MM.1S (cell line): ENCODE measurements around the gene CAB39L.

ENCODE experiments used
- DNase-seq: peaks from one replicate; pipeline ENCODE4 v3.0.0-alpha.2; 2015
- H2AFZ ChIP-seq: fragments of 300-600 bp; sonication (generic); 2 replicates; pipeline ENCODE4 v1.6.0; 2016; ENCODE audit warnings: antibody characterized with exemption, low read length
- H3F3A ChIP-seq: fragments of 300-600 bp; sonication (generic); 2 replicates; pipeline ENCODE4 v1.6.1; 2016; ENCODE audit warnings: mild to moderate bottlenecking, antibody characterized with exemption, low read length, moderate library complexity, mixed read lengths; ENCODE audit not compliant: insufficient read depth
- H3K27ac ChIP-seq: fragments of 300-600 bp; sonication (generic); 2 replicates; pipeline ENCODE4 v1.5.1; 2016; ENCODE audit warnings: mild to moderate bottlenecking, low read length
- H3K27me3 ChIP-seq: fragments of 300-600 bp; sonication (generic); replicated peaks from 2 replicates; pipeline ENCODE4 v1.6.0; 2016; ENCODE audit warnings: low read length; ENCODE audit not compliant: insufficient read depth
- H3K36me3 ChIP-seq: fragments of 300-600 bp; sonication (generic); replicated peaks from 2 replicates; pipeline ENCODE4 v1.6.1; 2016; ENCODE audit warnings: mild to moderate bottlenecking, low read length, mixed read lengths; ENCODE audit not compliant: insufficient read depth
- H3K4me1 ChIP-seq: fragments of 300-600 bp; sonication (generic); 2 replicates; pipeline ENCODE4 v1.6.1; 2016; ENCODE audit warnings: low read length, mixed read lengths
- H3K4me2 ChIP-seq: fragments of 300-600 bp; sonication (generic); 2 replicates; pipeline ENCODE4 v1.6.0; 2016; ENCODE audit warnings: low read depth, low read length
- H3K4me3 ChIP-seq: fragments of 300-600 bp; sonication (generic); 2 replicates; pipeline ENCODE4 v1.5.1; 2016; ENCODE audit warnings: low read length, mixed read lengths
- H3K79me2 ChIP-seq: fragments of 300-600 bp; sonication (generic); 2 replicates; pipeline ENCODE4 v1.6.1; 2016; ENCODE audit warnings: mixed run types, low read length, mixed read lengths
- H3K9ac ChIP-seq: fragments of 300-600 bp; sonication (generic); 2 replicates; pipeline ENCODE4 v1.6.1; 2016; ENCODE audit warnings: low read length, mixed read lengths
- H3K9me2 ChIP-seq: fragments of 300-600 bp; sonication (generic); replicated peaks from 2 replicates; pipeline ENCODE4 v1.6.1; 2016; ENCODE audit warnings: mild to moderate bottlenecking, low read length, mixed read lengths; ENCODE audit not compliant: insufficient read depth
- H3K9me3 ChIP-seq: fragments of 300-600 bp; sonication (generic); replicated peaks from 2 replicates; pipeline ENCODE4 v1.6.1; 2016; ENCODE audit warnings: mild to moderate bottlenecking, low read length, mixed read lengths; ENCODE audit not compliant: insufficient read depth
- H4K20me1 ChIP-seq: fragments of 300-600 bp; sonication (generic); 2 replicates; pipeline ENCODE4 v1.6.1; 2016; ENCODE audit warnings: mild to moderate bottlenecking, low read length, moderate library complexity, mixed read lengths; ENCODE audit not compliant: insufficient read depth
- EZH2 ChIP-seq: fragments of 300-600 bp; sonication (generic); optimal IDR thresholded peaks from 2 replicates; pipeline ENCODE3; 2017; ENCODE audit warnings: low read depth, mild to moderate bottlenecking, antibody characterized with exemption, low read length, mixed read lengths
- EZH2phosphoT487 ChIP-seq: fragments of 300-600 bp; sonication (generic); IDR thresholded peaks from 2 replicates; pipeline ENCODE4 v1.6.1; 2018; ENCODE audit warnings: antibody characterized with exemption, low read length
- TF ChIP-seq, protein P1 (sequence below): fragments of 300-600 bp; sonication (generic); IDR thresholded peaks from 2 replicates; pipeline ENCODE4 v1.5.1; 2016; ENCODE audit warnings: antibody characterized with exemption, low read length, mixed read lengths

Gene CAB39L

GRCh38 chr13:49319551-49319950 is 124.3 kb downstream of the CAB39L start:
- Histone ChIP-seq H3K79me2 (no peaks in the 10 kb centered on the region), H3K27me3 (no peaks in the 10 kb centered on the region), H3F3A (no peaks in the 10 kb centered on the region), H4K20me1 (no peaks in the 10 kb centered on the region), H3K9ac (no peak overlapping the region), H3K4me3 (no peak overlapping the region), H3K4me2 (no peak overlapping the region), H3K36me3 (no peaks in the 10 kb centered on the region), H3K27ac (no peak overlapping the region), H3K9me2 (no peaks in the 10 kb centered on the region), H3K9me3 (no peaks in the 10 kb centered on the region), H2AFZ (no peak overlapping the region), H3K4me1 (no peaks in the 10 kb centered on the region)
- no peak for TF ChIP-seq EZH2phosphoT487
- no peak for TF ChIP-seq EZH2
- TF ChIP-seq, protein P1, sequence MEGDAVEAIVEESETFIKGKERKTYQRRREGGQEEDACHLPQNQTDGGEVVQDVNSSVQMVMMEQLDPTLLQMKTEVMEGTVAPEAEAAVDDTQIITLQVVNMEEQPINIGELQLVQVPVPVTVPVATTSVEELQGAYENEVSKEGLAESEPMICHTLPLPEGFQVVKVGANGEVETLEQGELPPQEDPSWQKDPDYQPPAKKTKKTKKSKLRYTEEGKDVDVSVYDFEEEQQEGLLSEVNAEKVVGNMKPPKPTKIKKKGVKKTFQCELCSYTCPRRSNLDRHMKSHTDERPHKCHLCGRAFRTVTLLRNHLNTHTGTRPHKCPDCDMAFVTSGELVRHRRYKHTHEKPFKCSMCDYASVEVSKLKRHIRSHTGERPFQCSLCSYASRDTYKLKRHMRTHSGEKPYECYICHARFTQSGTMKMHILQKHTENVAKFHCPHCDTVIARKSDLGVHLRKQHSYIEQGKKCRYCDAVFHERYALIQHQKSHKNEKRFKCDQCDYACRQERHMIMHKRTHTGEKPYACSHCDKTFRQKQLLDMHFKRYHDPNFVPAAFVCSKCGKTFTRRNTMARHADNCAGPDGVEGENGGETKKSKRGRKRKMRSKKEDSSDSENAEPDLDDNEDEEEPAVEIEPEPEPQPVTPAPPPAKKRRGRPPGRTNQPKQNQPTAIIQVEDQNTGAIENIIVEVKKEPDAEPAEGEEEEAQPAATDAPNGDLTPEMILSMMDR, result no peak
- DNase-seq, result no peak

DNA sequence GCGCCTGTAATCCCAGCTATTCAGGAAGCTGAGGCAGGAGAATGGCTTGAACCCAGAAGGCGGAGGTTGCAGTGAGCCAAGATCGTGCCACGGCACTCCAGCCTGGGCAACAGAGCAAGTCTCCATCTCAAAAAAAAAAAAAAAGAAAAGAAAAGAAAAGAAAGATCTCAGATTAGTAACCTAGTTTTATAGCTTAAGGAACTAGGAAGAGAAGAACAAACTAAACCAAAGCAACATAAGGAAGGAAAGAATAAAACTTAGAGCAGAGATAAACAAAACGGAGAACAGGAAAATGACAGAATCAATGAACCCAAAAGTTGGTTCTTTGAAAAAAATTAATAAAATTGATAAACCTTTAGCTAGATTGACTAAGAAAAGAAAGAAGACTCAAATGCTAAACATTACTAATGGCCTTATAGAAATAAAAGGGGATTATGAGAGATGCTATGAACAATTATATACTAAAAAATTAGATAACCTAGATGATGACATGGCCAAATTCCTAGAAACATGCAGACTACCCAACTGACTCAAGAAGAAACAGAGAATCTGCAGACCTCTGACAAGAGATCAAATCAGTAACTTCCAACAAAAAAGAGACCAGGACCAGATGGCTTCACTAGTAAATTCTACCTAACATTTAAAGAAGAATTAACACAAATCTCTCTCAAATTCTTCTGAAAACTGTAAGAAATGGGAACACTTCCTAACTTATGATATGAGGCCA is 127.9 kb downstream of the CAB39L start:
- Histone ChIP-seq H3K79me2 (no peaks in the 10 kb centered on the region), H2AFZ (no peak overlapping the region), H3K36me3 (no peaks in the 10 kb centered on the region), H3K27me3 (no peaks in the 10 kb centered on the region), H3K4me2 (no peak overlapping the region), H3K9me3 (no peaks in the 10 kb centered on the region), H3K9me2 (no peaks in the 10 kb centered on the region), H3K4me3 (no peak overlapping the region), H3K9ac (no peak overlapping the region), H4K20me1 (no peaks in the 10 kb centered on the region), H3K4me1 (no peaks in the 10 kb centered on the region), H3K27ac (no peak overlapping the region), H3F3A (no peaks in the 10 kb centered on the region)
- TF ChIP-seq, protein P1, result no peak
- TF ChIP-seq EZH2phosphoT487 (no peak), EZH2 (no peak)
- no peak for DNase-seq

DNA sequence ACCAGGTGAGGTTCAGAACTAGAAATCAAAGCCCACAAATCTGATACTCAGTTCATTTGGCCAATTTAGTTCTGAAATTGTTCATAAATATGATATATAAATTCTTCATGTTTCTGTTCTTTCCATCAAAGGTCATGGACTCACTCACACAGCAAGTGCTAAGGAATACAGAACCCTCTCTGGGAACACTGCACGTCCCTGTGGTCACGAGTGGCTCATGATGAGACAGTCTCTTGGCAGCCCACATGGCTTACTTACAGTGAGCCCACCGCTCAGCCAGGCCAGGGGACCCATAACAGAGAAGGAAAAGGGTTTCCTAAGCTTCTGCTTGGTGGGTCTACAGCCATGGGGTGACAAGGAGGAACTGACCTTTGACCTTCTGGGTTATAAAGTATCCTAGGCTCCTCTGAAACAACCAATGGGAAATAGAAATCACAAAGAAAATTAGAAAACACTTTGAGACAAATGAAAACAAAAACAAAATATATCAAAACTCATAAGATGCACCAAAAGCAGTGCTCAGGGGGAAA is 128.8 kb downstream of the CAB39L start:
- H3K9me2 ChIP-seq, result no peaks in the 10 kb centered on the region
- H4K20me1 ChIP-seq, result no peaks in the 10 kb centered on the region
- H3K4me3 ChIP-seq, result no peak overlapping the region
- H3K4me2 ChIP-seq, result no peak overlapping the region
- no peaks in the 10 kb centered on the region for H3K9me3 ChIP-seq
- H3K27ac ChIP-seq, result no peak overlapping the region
- no peak overlapping the region for H3K9ac ChIP-seq
- no peaks in the 10 kb centered on the region for H3K4me1 ChIP-seq
- no peaks in the 10 kb centered on the region for H3K79me2 ChIP-seq
- H3K27me3 ChIP-seq, result no peaks in the 10 kb centered on the region
- no peaks in the 10 kb centered on the region for H3F3A ChIP-seq
- H3K36me3 ChIP-seq, result no peaks in the 10 kb centered on the region
- H2AFZ ChIP-seq, result no peak overlapping the region
- no peak for DNase-seq
- TF ChIP-seq EZH2, result no peak
- no peak for TF ChIP-seq EZH2phosphoT487
- TF ChIP-seq, protein P1, result no peak
